Liver (tissue), 9 donors: ENCODE measurements around the gene SLCO2A1. TPM values are rescaled to one million over a fixed set of nuclear protein-coding genes. Genes with fewer than 3 reads are reported as not detected.

ENCODE experiments used
- DNase-seq: peaks from one replicate; pipeline ENCODE4 v3.0.0-alpha.2; 2017; ENCODE audit warnings: low spot score
- H3K27ac ChIP-seq, 2 donors: one replicate each; pipeline ENCODE4 v1.7.0; 2013; ENCODE audit warnings: inconsistent platforms in 2 of 2, low read length in 2 of 2, control low read depth in 1 of 2, low read depth in 1 of 2, mild to moderate bottlenecking in 1 of 2
- H3K27me3 ChIP-seq, 4 donors: one replicate each; pipeline versions ENCODE4 v1.6.1 to v1.7.0; 2013; ENCODE audit warnings: low read length in 3 of 4, inconsistent platforms in 1 of 4, mild to moderate bottlenecking in 1 of 4, moderate library complexity in 1 of 4; ENCODE audit not compliant: control insufficient read depth in 4 of 4, insufficient read depth in 4 of 4
- H3K36me3 ChIP-seq, 4 donors: one replicate each; pipeline versions ENCODE4 v1.6.1 to v1.7.0; 2013; ENCODE audit warnings: low read length in 3 of 4, mild to moderate bottlenecking in 3 of 4, low read depth in 1 of 4, moderate library complexity in 1 of 4; ENCODE audit not compliant: control insufficient read depth in 4 of 4, insufficient read depth in 3 of 4
- H3K4me1 ChIP-seq, 4 donors: one replicate each; pipeline versions ENCODE4 v1.6.1 to v1.7.0; 2013; ENCODE audit warnings: low read length in 3 of 4, mild to moderate bottlenecking in 3 of 4, moderate library complexity in 1 of 4; ENCODE audit not compliant: control insufficient read depth in 4 of 4, insufficient read depth in 4 of 4
- H3K4me3 ChIP-seq, 3 donors: one replicate each; pipeline versions ENCODE4 v1.6.1 to v1.7.0; 2013; ENCODE audit warnings: low read length in 3 of 3, control low read depth in 1 of 3, low read depth in 1 of 3, mild to moderate bottlenecking in 1 of 3
- H3K9ac ChIP-seq, 2 donors: one replicate each; pipeline ENCODE4 v1.7.0; 2013; ENCODE audit warnings: low read length in 2 of 2, mild to moderate bottlenecking in 2 of 2, moderate library complexity in 2 of 2, control low read depth in 1 of 2, low read depth in 1 of 2
- H3K9me3 ChIP-seq, 4 donors: one replicate each; pipeline versions ENCODE4 v1.6.1 to v1.7.0; 2013; ENCODE audit warnings: low read length in 3 of 4; ENCODE audit not compliant: control insufficient read depth in 4 of 4
- EGR1 ChIP-seq, 2 donors: IDR thresholded peaks; 2 replicates each; pipeline ENCODE4 v1.6.1; 2016 to 2018; ENCODE audit warnings: antibody characterized with exemption in 2 of 2, low read depth in 2 of 2
- FOXA1 ChIP-seq: IDR thresholded peaks from 2 replicates; pipeline ENCODE4 v1.6.1; 2016; ENCODE audit warnings: antibody characterized with exemption
- FOXA2 ChIP-seq: IDR thresholded peaks from 2 replicates; pipeline ENCODE4 v1.6.1; 2016; ENCODE audit warnings: antibody characterized with exemption
- GABPA ChIP-seq, 2 donors: IDR thresholded peaks in 1 of 2; conservative IDR thresholded peaks in 1 of 2; 2 replicates each; pipeline ENCODE4 v1.6.1; 2016; ENCODE audit warnings: antibody characterized with exemption in 2 of 2, mild to moderate bottlenecking in 1 of 2, moderate library complexity in 1 of 2
- HNF4A ChIP-seq, 2 donors: conservative IDR thresholded peaks; 2 replicates each; pipeline ENCODE4 v1.6.1; 2016; ENCODE audit warnings: antibody characterized with exemption in 2 of 2, mild to moderate bottlenecking in 2 of 2
- HNF4G ChIP-seq: IDR thresholded peaks from 2 replicates; pipeline ENCODE4 v1.6.1; 2016; ENCODE audit warnings: antibody characterized with exemption
- JUND ChIP-seq, 2 donors: IDR thresholded peaks; 2 replicates each; pipeline ENCODE4 v1.6.1; 2016; ENCODE audit warnings: antibody characterized with exemption in 2 of 2
- MAX ChIP-seq: IDR thresholded peaks from 2 replicates; pipeline ENCODE4 v1.6.1; 2016; ENCODE audit warnings: antibody characterized with exemption
- NR2F2 ChIP-seq: IDR thresholded peaks from 2 replicates; pipeline ENCODE4 v1.6.1; 2016; ENCODE audit warnings: antibody characterized with exemption
- RAD21 ChIP-seq, 2 donors: IDR thresholded peaks; 2 replicates each; pipeline ENCODE4 v1.6.1; 2016; ENCODE audit warnings: antibody characterized with exemption in 2 of 2, mild to moderate bottlenecking in 2 of 2
- RXRA ChIP-seq, 2 donors: IDR thresholded peaks; 2 replicates each; pipeline ENCODE4 v1.6.1; 2017 to 2018; ENCODE audit warnings: antibody characterized with exemption in 2 of 2, mild to moderate bottlenecking in 1 of 2
- SP1 ChIP-seq: IDR thresholded peaks from 2 replicates; pipeline ENCODE4 v1.6.1; 2018; ENCODE audit warnings: antibody characterized with exemption, mild to moderate bottlenecking
- TAF1 ChIP-seq: conservative IDR thresholded peaks from 2 replicates; pipeline ENCODE4 v1.6.1; 2016; ENCODE audit warnings: antibody characterized with exemption, mild to moderate bottlenecking
- YY1 ChIP-seq: IDR thresholded peaks from 2 replicates; pipeline ENCODE4 v1.6.1; 2016; ENCODE audit warnings: antibody characterized with exemption, mild to moderate bottlenecking
- WGBS: extraction: QIAGEN DNeasy Blood & Tissue Kit; methylation state at CpG from one replicate; pipeline ENCODE4 v1.1.7; 2013; 5-methylcytosine and 5-hydroxymethylcytosine counted together
- polyA plus RNA-seq, 2 donors: library from polyadenylated mRNA; stranded (reverse) in 1 of 2; unstranded in 1 of 2; fragments of 200-250 nt in 1 of 2; fragments of >200 nt in 1 of 2; fragmentation: Nextera tagmentation in 1 of 2; extraction: Ambion mirVana in 1 of 2; gene quantifications; one replicate each; pipeline versions ENCODE4 v1.2.1 to v1.2.3, GENCODE V29; 2013 to 2015
- total RNA-seq, 2 donors: library from RNA; depleted of rRNA; stranded (reverse); fragments of >200 nt; gene quantifications; one replicate each; pipeline ENCODE4 v1.2.3, GENCODE V29; 2014
- TF ChIP-seq, protein P1 (sequence below): IDR thresholded peaks from 2 replicates; pipeline ENCODE4 v1.6.1; 2016; ENCODE audit warnings: antibody characterized with exemption
- TF ChIP-seq, protein P2 (sequence below): fragments of 150-350 bp; IDR thresholded peaks from 2 replicates; pipeline ENCODE4 v1.5.1; 2017; ENCODE audit warnings: improper control_type of control experiment, low read depth, low read length; ENCODE audit not compliant: missing input control
- TF ChIP-seq, protein P3 (sequence below): IDR thresholded peaks from 2 replicates; pipeline ENCODE4 v1.6.1; 2016; ENCODE audit warnings: antibody characterized with exemption
- donor health status: healthy.
- donor health status: healthy.
- donor health status: healthy.
- donor health status: healthy.
- donor health status: healthy.

SLCO2A1 gene
- total and polyA plus RNA-seq, 4 donors = 0.56 to 3.1 (median 2.2) TPM

DNA sequence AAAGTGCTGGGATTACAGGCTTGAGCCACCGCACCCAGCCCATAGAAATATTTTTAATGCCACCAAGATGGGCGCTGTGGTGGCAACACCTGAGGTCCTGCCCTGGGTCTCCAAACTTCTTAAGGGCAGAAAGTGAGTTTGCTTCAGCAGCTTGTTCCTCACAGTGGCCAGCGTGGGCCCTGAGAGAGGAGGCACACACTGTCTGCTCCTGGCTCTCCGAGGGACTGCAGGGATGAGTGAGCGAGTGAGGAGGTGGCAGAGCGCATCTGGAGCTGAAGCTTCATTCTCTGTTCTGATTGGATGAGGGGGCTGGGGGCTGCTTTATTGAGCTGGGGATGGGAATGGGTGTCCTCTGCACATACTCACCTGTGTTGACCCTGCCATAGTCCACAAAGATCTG lies 76.4 kb downstream of the SLCO2A1 start:
- TF ChIP-seq HNF4A (conservative IDR thresholded peaks at IDR 0.05) = no peak
- TF ChIP-seq, protein P1, sequence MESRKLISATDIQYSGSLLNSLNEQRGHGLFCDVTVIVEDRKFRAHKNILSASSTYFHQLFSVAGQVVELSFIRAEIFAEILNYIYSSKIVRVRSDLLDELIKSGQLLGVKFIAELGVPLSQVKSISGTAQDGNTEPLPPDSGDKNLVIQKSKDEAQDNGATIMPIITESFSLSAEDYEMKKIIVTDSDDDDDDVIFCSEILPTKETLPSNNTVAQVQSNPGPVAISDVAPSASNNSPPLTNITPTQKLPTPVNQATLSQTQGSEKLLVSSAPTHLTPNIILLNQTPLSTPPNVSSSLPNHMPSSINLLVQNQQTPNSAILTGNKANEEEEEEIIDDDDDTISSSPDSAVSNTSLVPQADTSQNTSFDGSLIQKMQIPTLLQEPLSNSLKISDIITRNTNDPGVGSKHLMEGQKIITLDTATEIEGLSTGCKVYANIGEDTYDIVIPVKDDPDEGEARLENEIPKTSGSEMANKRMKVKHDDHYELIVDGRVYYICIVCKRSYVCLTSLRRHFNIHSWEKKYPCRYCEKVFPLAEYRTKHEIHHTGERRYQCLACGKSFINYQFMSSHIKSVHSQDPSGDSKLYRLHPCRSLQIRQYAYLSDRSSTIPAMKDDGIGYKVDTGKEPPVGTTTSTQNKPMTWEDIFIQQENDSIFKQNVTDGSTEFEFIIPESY = no peak
- no peak for TF ChIP-seq TAF1
- no peak for TF ChIP-seq FOXA2
- TF ChIP-seq, protein P2, sequence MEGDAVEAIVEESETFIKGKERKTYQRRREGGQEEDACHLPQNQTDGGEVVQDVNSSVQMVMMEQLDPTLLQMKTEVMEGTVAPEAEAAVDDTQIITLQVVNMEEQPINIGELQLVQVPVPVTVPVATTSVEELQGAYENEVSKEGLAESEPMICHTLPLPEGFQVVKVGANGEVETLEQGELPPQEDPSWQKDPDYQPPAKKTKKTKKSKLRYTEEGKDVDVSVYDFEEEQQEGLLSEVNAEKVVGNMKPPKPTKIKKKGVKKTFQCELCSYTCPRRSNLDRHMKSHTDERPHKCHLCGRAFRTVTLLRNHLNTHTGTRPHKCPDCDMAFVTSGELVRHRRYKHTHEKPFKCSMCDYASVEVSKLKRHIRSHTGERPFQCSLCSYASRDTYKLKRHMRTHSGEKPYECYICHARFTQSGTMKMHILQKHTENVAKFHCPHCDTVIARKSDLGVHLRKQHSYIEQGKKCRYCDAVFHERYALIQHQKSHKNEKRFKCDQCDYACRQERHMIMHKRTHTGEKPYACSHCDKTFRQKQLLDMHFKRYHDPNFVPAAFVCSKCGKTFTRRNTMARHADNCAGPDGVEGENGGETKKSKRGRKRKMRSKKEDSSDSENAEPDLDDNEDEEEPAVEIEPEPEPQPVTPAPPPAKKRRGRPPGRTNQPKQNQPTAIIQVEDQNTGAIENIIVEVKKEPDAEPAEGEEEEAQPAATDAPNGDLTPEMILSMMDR = no peak
- no peak for TF ChIP-seq HNF4G
- TF ChIP-seq RXRA (IDR thresholded peaks at IDR 0.05) = no peak
- no peak for TF ChIP-seq MAX
- TF ChIP-seq GABPA (IDR thresholded peaks at IDR 0.05 in 1 of 2, conservative IDR thresholded peaks at IDR 0.05 in 1 of 2) = no peak
- TF ChIP-seq SP1 = no peak
- no peak for TF ChIP-seq FOXA1
- TF ChIP-seq JUND (IDR thresholded peaks at IDR 0.05) = no peak
- TF ChIP-seq YY1 = no peak
- TF ChIP-seq EGR1 (IDR thresholded peaks at IDR 0.05; ENCODE audit: low read depth in 2 of 2) = no peak
- no peak for TF ChIP-seq RAD21 (IDR thresholded peaks at IDR 0.05)
- no peak for TF ChIP-seq NR2F2
- no peaks in the 10 kb centered on the region for H3K36me3 ChIP-seq

GRCh38 chr3:133949438-133949837 lies 80.3 kb downstream of the SLCO2A1 start:
- no peaks in the 10 kb centered on the region for H3K4me1 ChIP-seq
- DNase-seq = no peak
- H3K27me3 ChIP-seq = no peaks in the 10 kb centered on the region
- H3K9me3 ChIP-seq = no peaks in the 10 kb centered on the region
- H3K4me3 ChIP-seq = no peak overlapping the region
- no peak overlapping the region for H3K27ac ChIP-seq
- TF ChIP-seq, protein P2 = no peak
- TF ChIP-seq, protein P3, sequence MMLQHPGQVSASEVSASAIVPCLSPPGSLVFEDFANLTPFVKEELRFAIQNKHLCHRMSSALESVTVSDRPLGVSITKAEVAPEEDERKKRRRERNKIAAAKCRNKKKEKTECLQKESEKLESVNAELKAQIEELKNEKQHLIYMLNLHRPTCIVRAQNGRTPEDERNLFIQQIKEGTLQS = no peak
- H3K9ac ChIP-seq = no peak overlapping the region
- 82% methylated on average over 2 of the region's 2 CpGs for WGBS
- no peaks in the 10 kb centered on the region for H3K36me3 ChIP-seq

More for the DNA sequence above, 76.4 kb downstream of the SLCO2A1 start:
- no peak for DNase-seq
- H3K27me3 ChIP-seq = no peaks in the 10 kb centered on the region
- no peaks in the 10 kb centered on the region for H3K9me3 ChIP-seq
- no peak overlapping the region for H3K4me3 ChIP-seq
- no peak overlapping the region for H3K9ac ChIP-seq
- WGBS = 93% methylated on average over 6 of the region's 6 CpGs
- no peak overlapping the region for H3K27ac ChIP-seq
- no peaks in the 10 kb centered on the region for H3K4me1 ChIP-seq
